Stimulated activated CD8-positive, alpha-beta memory T cell treated with anti-CD3 and anti-CD28 coated beads, Interleukin-15, amount 100 ng/mL, for 4 hours (primary cell): ENCODE data around the gene GABRA4.

Experiments
- DNase-seq, 2 donors: peaks; one replicate each; pipeline ENCODE4 v3.0.0-alpha.2; 2020; ENCODE audit warnings: low read depth in 2 of 2

The GABRA4 gene

DNA sequence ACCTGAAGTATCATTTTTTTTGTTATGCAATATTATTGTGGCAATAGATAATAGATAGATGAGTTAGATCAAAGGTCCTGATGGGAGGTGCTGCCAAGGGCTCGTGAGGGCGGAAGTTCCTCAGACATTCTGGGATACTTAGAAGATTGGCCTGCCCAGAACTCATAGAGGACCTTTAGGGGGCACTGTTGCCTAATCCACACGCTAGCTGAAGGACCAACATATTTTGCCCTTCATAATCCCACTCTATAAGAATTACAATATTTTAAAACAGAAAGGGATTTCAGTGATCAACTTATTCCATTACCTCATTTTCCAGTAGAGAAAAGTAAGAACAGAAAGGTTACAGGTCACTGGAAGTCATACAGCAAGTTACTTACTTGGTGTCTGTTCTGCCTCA is 61.4 kb downstream of the GABRA4 start:
- no peak for DNase-seq

- DNase-seq = no peak
Measured at GRCh38 chr4:46930891-46931290, 62.5 kb downstream of the GABRA4 start.

- DNase-seq = no peak
Measured at GRCh38 chr4:46927201-46927600, 66.2 kb downstream of the GABRA4 start.

DNA sequence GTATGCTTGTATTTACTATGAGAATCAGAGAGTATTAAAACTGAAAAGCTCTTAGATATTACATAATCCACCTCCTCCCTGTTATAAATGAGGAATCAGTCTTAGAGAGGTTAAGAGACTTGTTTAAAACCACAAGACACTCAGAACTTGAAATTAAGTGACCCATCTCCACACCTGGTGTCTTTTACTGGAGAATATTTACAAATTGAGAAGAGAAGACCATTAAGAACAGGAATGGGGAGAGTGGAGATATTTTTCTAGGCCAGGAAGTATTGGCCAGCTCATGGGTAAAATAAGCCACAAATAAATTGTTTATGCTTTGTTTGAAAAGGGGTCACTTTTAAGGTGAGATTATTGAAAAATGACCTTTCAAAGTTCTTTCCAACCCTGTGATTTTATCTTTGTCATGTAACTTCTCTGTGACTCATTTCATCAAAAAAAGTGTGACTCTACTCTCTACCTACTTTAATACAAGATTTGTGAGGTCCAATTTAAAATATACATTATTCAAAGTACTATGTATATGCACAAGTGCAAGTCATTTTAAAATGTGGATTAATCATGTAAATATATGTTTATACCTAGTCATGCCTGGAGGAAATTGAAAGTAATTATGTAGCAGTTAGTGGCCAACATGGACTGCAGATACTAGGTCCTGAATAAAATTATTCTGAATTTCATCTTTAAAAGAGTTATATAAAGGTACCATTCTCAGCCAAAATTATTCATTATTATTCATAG is 68.4 kb downstream of the GABRA4 start:
- no peak for DNase-seq

DNA sequence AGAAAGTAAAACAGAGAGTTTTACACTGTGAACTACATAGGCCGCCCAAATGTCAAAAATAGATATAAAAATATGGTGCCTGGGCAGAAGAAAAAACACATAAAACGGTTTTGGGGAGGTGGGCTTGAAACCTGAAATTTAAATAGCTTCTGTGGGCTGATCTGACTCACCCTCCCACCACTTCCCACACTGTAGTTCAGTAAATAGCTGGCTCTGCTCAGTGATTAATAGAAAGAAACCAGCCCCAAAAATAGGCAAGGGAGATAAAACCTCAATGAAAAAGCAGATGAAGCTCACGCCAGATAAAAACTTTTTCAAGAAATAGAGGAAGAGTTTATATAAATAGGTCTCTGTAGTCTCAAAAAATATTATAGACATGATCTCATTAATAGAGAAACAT is 71.2 kb downstream of the GABRA4 start:
- DNase-seq = no peak

DNA sequence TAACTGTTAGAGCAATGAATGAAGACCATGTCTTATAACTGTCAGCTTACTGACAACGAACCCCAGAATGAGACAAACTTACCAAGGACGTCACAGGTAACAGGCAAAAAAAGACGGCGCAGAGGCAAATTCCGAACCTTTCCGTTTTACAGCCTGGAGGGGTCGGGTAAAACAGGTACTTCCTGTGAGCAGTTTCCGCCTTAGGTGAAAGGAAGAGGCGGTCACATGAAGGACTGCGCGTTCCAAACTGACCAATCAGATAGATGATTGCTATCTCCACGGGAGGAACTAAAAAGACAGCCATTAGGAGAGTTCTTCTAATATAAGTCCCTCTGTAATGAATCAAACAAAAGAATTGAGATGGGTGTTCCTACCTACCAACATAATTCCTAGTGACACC is 84.3 kb downstream of the GABRA4 start, which contains the start of gene COX7B2:
Gene COX7B2, minus strand, starts transcription at position 168 of the 400 bp plus-strand sequence. CDS start 174,053 bp downstream, outside the sequence.
- DNase-seq = no peak

DNA sequence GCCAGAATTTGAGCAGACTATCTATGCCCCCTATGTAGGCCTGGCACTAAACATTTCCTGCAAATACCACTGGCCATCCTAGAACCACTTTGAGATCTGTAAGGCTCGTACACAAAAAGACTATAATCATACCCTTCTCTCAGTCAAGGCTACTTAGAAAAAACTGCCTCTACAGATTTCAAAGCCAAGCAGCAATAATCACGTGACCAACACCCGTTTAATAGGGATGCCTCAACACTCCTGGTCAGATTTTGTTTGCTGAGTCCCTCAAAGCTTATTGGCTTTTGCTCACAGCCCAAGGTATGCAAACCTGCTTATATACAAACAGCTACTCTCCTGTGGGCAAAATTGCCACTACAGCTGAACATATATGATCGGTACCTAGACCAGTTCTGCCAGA is 85.2 kb downstream of the GABRA4 start:
- no peak for DNase-seq

DNA sequence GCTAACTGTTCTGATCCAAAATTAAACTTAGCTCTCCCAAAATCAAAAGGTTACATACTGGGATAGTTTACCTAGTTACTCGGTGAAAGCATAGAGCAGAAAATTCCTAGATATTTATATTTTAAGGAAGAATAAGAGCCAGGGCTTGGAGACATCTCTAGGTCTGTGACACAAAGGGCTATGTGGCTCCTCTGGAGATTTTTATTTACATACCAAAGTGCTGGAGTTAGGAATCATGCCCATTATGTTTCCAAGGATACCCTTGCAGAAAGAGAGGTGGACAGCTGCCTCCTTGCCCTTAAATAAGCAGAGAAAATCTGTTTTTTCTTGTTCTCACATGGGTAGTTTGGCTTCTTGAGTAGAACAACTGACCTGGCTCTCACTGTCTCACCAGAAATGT is 93.3 kb downstream of the GABRA4 start:
- no peak for DNase-seq

DNA sequence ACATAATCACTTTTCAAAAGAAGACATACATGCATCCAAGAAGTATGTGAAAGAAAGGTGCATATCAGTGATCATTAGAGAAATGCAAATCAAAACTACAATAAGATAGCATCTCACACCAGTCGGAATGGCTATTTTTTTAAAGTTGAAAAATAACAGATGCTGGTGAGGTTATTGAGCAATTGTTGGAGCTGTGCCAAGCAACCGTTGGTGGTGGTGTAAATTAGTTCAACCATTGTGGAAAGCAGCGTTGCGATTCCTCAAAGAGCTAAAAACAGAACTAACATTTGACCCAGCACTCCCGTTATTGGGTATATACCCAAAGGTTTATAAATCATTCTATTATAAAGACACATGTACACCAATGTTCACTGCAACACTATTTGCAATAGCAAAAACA is 98.6 kb downstream of the GABRA4 start:
- no peak for DNase-seq

DNA sequence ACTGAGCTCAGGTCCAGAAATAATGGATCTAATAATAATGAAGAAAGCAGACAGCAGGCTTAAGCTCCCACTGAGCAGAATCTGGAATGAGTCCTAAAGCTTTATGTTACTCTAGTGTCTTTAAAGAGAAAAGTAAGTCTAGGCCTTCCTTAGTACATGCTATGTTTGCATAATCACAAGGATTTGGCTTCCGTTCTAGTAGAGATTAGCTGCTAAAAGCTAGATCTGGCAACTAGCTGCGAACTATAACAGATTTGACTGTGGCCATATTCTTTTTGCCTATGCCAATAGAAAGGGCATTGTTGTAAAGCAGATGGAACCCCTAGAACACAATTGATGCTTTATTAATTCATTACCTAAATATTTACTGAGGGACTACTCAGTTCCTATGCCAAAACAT is 103.3 kb downstream of the GABRA4 start:
- DNase-seq = no peak

- DNase-seq = no peak
Measured at GRCh38 chr4:46889410-46889809, 104.0 kb downstream of the GABRA4 start.

- DNase-seq = no peak
Measured at GRCh38 chr4:46886711-46887110, 106.7 kb downstream of the GABRA4 start.

DNA sequence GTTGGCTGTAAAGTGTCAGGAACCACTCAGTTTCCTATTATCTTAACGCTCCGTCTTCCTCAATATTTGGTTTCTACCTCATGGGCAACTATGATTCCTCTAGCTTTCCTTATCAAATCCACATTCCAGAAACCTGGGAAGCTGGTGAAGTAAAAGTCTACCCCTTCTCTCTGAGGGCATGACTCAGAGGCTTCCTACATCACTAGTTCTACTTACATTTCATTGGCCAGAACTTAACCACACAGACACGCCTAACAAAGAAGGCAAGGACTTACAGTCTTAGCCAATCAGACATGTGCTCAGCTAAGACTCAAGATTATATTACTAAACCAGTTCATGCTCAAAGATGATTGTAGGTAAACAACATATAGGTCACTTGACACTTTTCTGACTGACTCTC is 114.7 kb downstream of the GABRA4 start:
- no peak for DNase-seq

GRCh38 chr4:46874811-46875210 is 118.6 kb downstream of the GABRA4 start:
- no peak for DNase-seq

DNA sequence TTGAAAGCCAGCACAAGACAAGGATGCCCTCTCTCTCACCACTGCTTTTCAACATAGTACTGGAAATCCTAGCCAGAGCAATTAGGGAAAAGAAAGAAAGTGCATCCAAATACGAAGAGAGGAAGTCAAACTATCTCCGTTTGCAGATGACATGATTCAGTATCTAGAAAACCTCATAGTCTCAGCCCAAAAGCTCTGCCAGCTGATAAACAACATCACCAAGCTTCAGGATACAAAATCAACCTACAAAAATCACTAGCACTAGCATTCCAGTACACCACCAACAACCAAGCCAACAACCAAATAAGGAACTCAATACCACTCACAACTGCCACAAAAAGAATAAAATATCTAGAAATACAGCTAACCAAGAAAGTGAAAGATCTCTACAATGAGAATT is 123.0 kb downstream of the GABRA4 start:
- no peak for DNase-seq
